ENCODE results near the gene CNGA3. TPM values are rescaled to one million over a fixed set of nuclear protein-coding genes. Genes with fewer than 3 reads are reported as not detected.
A peak's percentile ranks its signal among the peaks of the same experiment; 100 is the strongest.

CNGA3 gene
- total and polyA plus RNA-seq, 12 donors: 0.11 to 0.16 TPM; not detected in 10

GRCh38 chr2:98444436-98445176, 98.3 kb downstream of the CNGA3 start, which contains the start of gene INPP4A:
INPP4A (plus strand) TSS chr2:98444858; CDS start chr2:98520049, 75,191 bp downstream.
- 0% methylated on average over 53 to 75 of the region's 75 CpGs for WGBS, 2 donors
- Histone ChIP-seq H3K36me3 (no peaks in the 10 kb centered on the region), H3K4me1 (peaks cover 0 to 42% (median 19%) of the 10 kb centered on the region in 9 donors), H3K9me3 (peaks cover 0 to 9% (median 0%) of the 10 kb centered on the region in 11 donors), H3K4me3 (peak within 1 kb of the TSS; percentile 55 to 94 (median 82)), H3K27me3 (no peaks in the 10 kb centered on the region), H3K27ac (peak within 1 kb of the TSS; percentile 56 to 93 (median 81))
- DNase-seq (peak; percentile 75 to 85), ATAC-seq (peak; percentile 90 to 97 (median 94))
- TF ChIP-seq CTCF (IDR thresholded peaks at IDR 0.05): peak in 5 of 9 donors; percentile 7 to 46 (median 32)
- intact Hi-C loops (cut with DNase I): loop anchor here in 5 of 10 donors (5.0 to 10.0 kb wide), 8 partner anchors 38 to 160 kb away; partner anchors contain the start of genes COA5 (in 1 of the 5) and UNC50 (in 1 of the 5)

GRCh38 chr2:98445177-98445682, 99.0 kb downstream of the CNGA3 start:
- DNase-seq (no peak), ATAC-seq (peak in 6 of 8 donors; percentile 13 to 54 (median 42))
- peak overlapping the region; percentile 55 to 94 (median 82) for H3K4me3 ChIP-seq
- peaks cover 0 to 46% (median 23%) of the 10 kb centered on the region in 9 donors for H3K4me1 ChIP-seq
- peaks cover 0 to 3% (median 0%) of the 10 kb centered on the region in 11 donors for H3K9me3 ChIP-seq
- H3K36me3 ChIP-seq: no peaks in the 10 kb centered on the region
- H3K27me3 ChIP-seq: no peaks in the 10 kb centered on the region
- no peak for TF ChIP-seq CTCF (IDR thresholded peaks at IDR 0.05)
- 0% methylated on average over 34 of the region's 34 CpGs for WGBS, 2 donors
- peak overlapping the region; percentile 56 to 93 (median 81) for H3K27ac ChIP-seq
- intact Hi-C loops (cut with DNase I): loop anchor here in 5 of 10 donors (5.0 to 10.0 kb wide), 8 partner anchors 37 to 160 kb away; partner anchors contain the start of genes COA5 (in 1 of the 5) and UNC50 (in 1 of the 5)

- ATAC-seq (peak in 5 of 8 donors; percentile 7 to 44 (median 20)), DNase-seq (no peak)
- no peaks in the 10 kb centered on the region for H3K27me3 ChIP-seq
- WGBS, 2 donors: 54 to 62% methylated on average over 19 of the region's 19 CpGs
- peak overlapping the region; percentile 55 to 94 (median 82) for H3K4me3 ChIP-seq
- peak overlapping the region in 9 of 10 donors; percentile 56 to 93 (median 82) for H3K27ac ChIP-seq
- H3K9me3 ChIP-seq: no peaks in the 10 kb centered on the region
- peaks cover 0 to 53% (median 30%) of the 10 kb centered on the region in 9 donors for H3K4me1 ChIP-seq
- H3K36me3 ChIP-seq: no peaks in the 10 kb centered on the region
- intact Hi-C loops (cut with DNase I): loop anchor here in 5 of 10 donors (5.0 to 10.0 kb wide), 8 partner anchors 36 to 159 kb away; partner anchors contain the start of genes COA5 (in 1 of the 5) and UNC50 (in 1 of the 5)
- no peak for TF ChIP-seq CTCF (IDR thresholded peaks at IDR 0.05)
Observed at GRCh38 chr2:98445683-98446581, 99.7 kb downstream of the CNGA3 start.
